Measurements from ENCODE around the gene PALD1. TPM values are rescaled to one million over a fixed set of nuclear protein-coding genes. Genes with fewer than 3 reads are reported as not detected.

The PALD1 gene
- total and polyA plus RNA-seq, 9 of the 15 experiments (the other 6 are each of a cell fraction or from before 2014, with no cell fraction given): 0.03 to 0.29 (median 0.09) TPM; not detected in 2

DNA sequence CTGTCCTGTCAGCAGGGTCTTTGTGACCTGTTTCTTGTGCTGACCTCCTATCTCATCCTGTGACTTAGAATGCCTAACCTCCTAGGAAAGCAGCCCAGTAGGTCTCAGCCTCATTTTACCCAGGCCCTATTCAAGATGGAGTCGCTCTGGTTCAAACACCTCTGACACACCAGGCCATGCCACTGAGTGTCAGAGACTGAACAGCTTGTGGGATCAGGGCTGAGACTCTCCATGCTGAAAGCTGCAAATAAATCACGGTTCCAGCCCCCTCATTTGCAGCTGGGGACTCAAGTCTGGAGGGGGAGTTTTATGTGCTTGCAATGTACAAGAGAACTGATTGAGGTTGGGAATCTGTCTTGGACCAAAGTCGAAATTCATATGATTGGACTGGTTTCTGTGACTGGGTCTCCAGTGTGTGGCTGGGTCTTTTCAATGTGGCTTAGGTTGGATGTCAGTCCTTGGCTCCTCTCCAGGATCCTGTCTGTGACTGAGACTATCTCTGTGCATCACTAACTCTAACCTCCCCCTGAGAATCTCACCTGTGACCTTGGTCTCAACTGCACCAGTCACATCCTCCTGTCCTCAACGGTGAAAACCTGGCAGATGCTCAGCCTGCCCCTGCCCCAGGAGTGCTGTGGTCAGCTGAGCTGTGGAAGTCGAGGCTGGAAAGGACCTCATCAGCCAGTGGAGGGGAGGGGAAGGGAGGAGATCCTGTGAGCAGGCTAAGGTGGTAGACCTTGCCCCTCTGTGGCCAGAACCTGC lies 112.3 kb downstream of the PALD1 start (continued):
- TF ChIP-seq, protein P1, sequence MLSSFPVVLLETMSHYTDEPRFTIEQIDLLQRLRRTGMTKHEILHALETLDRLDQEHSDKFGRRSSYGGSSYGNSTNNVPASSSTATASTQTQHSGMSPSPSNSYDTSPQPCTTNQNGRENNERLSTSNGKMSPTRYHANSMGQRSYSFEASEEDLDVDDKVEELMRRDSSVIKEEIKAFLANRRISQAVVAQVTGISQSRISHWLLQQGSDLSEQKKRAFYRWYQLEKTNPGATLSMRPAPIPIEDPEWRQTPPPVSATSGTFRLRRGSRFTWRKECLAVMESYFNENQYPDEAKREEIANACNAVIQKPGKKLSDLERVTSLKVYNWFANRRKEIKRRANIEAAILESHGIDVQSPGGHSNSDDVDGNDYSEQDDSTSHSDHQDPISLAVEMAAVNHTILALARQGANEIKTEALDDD (IDR thresholded peaks at IDR 0.05): no peak; the same call in 1 of the 2 replicates
- TF ChIP-seq YBX1 (IDR thresholded peaks at IDR 0.05) (no peak), NCOA4 (IDR thresholded peaks at IDR 0.05; ENCODE audit: partially characterized antibody) (no peak), IRF2 (CRISPR knock-in tag; IDR thresholded peaks at IDR 0.05) (no peak), POU5F1 (IDR thresholded peaks at IDR 0.05; ENCODE audit: borderline replicate concordance, low read depth, low read length, partially characterized antibody) (no peak), SMC3 (conservative IDR thresholded peaks at IDR 0.05; ENCODE audit: insufficient read depth, low read depth, low read length) (no peak), MCM3 (IDR thresholded peaks at IDR 0.05) (no peak), EP300 (IDR thresholded peaks at IDR 0.05; ENCODE audit: low read length) (no peak), NR2C2 (CRISPR knock-in tag; IDR thresholded peaks at IDR 0.05) (no peak), NR2C2 (tag; IDR thresholded peaks at IDR 0.05) (peak; percentile 91), ZC3H4 (CRISPR knock-in tag; IDR thresholded peaks at IDR 0.05; ENCODE audit: borderline replicate concordance) (no peak), MCM5 (IDR thresholded peaks at IDR 0.05; ENCODE audit: low read depth) (no peak), ARHGAP35 (IDR thresholded peaks at IDR 0.05; ENCODE audit: partially characterized antibody) (no peak), ARID1B (IDR thresholded peaks at IDR 0.05) (no peak), POLR3G (IDR thresholded peaks at IDR 0.05; ENCODE audit: extremely low read depth, insufficient read length, insufficient replicate concordance) (no peak), ZNF239 (CRISPR knock-in tag; IDR thresholded peaks at IDR 0.05) (peak; percentile 94), RFX5 (IDR thresholded peaks at IDR 0.05; ENCODE audit: low read depth, low read length) (no peak), SIX5 (IDR thresholded peaks at IDR 0.05; ENCODE audit: borderline replicate concordance in 1 of 2, insufficient read depth in 1 of 2, low read depth in 1 of 2, low read length in 2 of 2) (no peak), SRSF1 (IDR thresholded peaks at IDR 0.05; ENCODE audit: low read depth, low read length) (no peak)
- TF ChIP-seq, protein P2, sequence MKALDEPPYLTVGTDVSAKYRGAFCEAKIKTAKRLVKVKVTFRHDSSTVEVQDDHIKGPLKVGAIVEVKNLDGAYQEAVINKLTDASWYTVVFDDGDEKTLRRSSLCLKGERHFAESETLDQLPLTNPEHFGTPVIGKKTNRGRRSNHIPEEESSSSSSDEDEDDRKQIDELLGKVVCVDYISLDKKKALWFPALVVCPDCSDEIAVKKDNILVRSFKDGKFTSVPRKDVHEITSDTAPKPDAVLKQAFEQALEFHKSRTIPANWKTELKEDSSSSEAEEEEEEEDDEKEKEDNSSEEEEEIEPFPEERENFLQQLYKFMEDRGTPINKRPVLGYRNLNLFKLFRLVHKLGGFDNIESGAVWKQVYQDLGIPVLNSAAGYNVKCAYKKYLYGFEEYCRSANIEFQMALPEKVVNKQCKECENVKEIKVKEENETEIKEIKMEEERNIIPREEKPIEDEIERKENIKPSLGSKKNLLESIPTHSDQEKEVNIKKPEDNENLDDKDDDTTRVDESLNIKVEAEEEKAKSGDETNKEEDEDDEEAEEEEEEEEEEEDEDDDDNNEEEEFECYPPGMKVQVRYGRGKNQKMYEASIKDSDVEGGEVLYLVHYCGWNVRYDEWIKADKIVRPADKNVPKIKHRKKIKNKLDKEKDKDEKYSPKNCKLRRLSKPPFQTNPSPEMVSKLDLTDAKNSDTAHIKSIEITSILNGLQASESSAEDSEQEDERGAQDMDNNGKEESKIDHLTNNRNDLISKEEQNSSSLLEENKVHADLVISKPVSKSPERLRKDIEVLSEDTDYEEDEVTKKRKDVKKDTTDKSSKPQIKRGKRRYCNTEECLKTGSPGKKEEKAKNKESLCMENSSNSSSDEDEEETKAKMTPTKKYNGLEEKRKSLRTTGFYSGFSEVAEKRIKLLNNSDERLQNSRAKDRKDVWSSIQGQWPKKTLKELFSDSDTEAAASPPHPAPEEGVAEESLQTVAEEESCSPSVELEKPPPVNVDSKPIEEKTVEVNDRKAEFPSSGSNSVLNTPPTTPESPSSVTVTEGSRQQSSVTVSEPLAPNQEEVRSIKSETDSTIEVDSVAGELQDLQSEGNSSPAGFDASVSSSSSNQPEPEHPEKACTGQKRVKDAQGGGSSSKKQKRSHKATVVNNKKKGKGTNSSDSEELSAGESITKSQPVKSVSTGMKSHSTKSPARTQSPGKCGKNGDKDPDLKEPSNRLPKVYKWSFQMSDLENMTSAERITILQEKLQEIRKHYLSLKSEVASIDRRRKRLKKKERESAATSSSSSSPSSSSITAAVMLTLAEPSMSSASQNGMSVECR (CRISPR knock-in tag; IDR thresholded peaks at IDR 0.05): no peak
- TF ChIP-seq, protein P3, sequence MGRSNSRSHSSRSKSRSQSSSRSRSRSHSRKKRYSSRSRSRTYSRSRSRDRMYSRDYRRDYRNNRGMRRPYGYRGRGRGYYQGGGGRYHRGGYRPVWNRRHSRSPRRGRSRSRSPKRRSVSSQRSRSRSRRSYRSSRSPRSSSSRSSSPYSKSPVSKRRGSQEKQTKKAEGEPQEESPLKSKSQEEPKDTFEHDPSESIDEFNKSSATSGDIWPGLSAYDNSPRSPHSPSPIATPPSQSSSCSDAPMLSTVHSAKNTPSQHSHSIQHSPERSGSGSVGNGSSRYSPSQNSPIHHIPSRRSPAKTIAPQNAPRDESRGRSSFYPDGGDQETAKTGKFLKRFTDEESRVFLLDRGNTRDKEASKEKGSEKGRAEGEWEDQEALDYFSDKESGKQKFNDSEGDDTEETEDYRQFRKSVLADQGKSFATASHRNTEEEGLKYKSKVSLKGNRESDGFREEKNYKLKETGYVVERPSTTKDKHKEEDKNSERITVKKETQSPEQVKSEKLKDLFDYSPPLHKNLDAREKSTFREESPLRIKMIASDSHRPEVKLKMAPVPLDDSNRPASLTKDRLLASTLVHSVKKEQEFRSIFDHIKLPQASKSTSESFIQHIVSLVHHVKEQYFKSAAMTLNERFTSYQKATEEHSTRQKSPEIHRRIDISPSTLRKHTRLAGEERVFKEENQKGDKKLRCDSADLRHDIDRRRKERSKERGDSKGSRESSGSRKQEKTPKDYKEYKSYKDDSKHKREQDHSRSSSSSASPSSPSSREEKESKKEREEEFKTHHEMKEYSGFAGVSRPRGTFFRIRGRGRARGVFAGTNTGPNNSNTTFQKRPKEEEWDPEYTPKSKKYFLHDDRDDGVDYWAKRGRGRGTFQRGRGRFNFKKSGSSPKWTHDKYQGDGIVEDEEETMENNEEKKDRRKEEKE (IDR thresholded peaks at IDR 0.05; ENCODE audit: borderline replicate concordance in 1 of 2, control insufficient read depth in 1 of 2, low read depth in 2 of 2, low read length in 1 of 2): no peak
